Hepatic stellate cell (primary cell): ENCODE results near the gene GPR62.
"Not testable (repeated sequence)": the region's sequence is repeated elsewhere in the genome, so short reads cannot be mapped to it uniquely, and the experiment has no call there.

Experiments used
- DNase-seq: peaks from one replicate; pipeline ENCODE4 v3.0.0; 2011; ENCODE audit warnings: low spot score

GPR62 gene

DNA sequence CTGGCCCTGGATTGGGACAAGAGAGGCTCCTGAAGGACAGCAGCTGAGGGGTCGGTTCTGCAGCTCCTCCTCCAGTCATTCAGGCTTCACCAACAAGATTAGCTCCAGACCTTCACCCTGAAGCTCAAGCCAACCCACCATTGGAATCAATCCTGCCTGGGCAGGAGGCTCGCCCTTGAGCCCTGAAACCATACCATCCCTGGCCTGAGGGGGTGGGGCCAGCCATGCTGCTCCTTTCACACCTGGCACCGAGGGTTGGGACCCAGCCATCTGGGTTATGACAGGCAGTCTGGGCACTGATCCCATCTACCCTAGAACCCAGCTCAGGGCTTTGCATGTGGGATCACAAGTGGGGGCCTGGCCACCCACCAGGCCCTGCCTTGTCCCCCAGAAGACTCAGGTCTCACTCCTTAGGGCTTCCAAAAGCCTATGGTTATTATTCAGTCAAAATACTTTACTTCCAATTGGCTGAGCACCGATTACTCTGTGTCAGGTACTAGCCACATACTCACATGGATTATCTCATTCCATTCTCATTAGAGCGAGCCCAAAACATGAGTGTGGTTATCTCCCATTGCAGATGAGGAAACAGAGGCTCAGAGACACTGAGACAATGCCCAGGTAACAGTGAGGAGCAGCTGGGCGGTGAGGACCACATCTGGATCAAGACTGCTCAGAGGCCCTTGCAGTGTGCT lies 15.6 kb downstream of the GPR62 start:
- no peak for DNase-seq

- no peak for DNase-seq
These were observed 16.2 kb downstream of the GPR62 start for GRCh38 chr3:51971350-51971749.

DNA sequence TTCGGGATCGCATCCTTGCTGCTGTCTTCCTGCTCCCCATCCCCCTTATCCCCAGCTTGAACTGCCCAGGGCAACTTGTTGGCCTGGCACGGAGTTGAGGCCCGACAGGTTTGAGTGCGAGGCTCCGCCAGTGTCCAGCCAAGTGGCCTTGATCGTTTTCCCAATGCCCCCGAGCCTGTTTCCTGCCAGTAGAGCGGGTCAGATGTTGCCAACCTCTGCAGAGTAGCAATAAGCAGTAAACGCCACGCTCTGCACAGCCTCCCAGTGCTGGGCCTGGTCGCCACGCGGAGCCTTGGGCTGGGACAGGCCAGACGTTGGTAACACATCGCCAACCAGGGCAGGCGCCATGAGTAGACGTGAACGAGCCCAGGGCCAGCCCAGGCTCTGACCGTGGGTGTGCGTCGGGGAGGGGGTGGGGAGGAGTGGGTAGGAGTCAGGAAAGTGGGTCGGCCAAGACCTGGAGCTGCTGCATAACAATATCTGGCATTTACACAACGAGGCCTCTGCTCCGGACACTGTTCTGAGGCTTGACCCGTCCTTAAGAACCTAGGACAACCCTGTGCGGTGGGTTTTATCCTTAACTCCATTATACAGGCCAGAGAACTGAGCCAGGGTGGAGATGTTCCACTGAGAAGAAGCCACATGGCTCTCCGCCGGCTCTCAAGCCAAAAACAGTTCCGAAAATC lies 19.2 kb downstream of the GPR62 start:
- DNase-seq, result no peak

DNA sequence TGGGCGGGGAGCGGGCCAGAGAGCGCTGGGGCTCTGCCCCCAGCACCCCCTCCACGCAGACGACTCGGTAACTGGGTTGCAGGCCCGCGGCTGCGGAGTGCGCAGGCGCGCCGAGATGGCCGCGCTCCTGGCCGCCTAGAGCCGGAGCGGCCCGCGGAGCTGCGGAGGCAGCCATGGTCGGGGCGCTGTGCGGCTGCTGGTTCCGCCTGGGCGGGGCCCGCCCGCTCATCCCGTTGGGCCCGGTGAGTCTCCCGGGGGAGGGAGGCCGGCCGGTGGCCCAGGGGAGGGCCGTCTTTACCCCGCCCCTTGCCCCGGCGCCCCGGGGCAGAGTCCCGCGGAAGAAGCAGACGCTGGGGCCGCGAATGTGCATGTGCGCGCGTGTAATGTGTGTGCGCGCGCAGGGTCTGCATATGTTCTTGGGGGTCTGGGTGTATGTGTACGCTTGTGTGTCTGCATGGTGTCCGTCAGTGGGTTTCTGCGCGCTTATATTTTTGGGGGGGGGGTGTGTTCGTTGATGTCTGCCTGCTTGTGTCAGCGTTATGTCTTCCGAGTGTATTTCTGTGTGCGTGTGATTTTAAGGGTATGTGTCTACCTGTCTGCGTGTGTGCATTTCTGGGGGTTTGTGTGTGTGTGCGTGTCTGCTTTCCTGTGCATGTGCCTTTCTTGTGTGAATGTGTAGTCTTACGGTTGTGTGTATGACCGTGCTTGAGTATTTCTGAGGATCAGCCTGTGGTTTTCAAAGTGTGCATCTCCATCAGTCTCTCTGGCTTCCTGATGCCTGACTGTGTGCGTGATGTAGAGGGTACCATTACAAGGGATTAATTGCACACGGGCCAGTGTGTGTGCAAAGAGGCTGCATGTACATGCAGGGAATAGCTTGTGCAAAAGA lies 20.0 kb downstream of the GPR62 start, which contains the start of gene ABHD14A:
ABHD14A (plus strand) TSS at position 102 of the 889 bp plus-strand sequence; CDS start at position 174, 72 bp downstream.
- peak; percentile 90 for DNase-seq

DNA sequence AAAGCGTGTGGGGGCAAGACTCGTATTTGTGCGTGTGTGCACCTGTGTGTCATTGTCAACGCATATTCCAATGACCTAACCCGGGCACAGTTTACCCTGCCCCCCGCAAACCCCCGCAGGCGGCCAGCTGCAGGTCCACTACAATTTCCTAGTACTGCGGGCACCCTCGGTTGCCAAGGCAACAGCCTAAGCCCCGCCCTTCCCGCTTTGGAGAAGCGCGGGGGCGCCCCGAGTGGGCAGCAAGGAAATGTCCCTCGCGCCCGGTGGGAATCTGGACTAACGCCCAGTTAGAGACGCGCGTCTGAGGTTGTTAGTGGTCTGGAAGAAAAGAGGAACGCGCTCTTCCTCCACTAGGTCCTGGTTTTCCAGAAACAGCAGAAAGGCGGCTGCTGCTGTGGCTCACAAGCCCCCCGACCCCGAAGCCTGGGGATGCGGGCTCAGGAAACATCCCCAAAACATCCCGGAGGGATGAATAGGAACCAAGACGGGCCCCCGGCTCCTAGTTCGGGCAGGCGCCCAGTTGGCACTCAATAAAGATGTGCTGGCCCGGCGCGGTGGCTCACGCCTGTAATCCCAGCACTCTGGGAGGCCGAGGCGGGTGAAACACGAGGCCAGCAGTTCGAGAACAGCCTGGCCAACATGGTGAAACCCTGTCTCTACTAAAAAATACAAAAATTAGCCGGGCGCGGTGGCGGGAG lies 20.8 kb downstream of the GPR62 start:
- DNase-seq, result peak; percentile 74

DNA sequence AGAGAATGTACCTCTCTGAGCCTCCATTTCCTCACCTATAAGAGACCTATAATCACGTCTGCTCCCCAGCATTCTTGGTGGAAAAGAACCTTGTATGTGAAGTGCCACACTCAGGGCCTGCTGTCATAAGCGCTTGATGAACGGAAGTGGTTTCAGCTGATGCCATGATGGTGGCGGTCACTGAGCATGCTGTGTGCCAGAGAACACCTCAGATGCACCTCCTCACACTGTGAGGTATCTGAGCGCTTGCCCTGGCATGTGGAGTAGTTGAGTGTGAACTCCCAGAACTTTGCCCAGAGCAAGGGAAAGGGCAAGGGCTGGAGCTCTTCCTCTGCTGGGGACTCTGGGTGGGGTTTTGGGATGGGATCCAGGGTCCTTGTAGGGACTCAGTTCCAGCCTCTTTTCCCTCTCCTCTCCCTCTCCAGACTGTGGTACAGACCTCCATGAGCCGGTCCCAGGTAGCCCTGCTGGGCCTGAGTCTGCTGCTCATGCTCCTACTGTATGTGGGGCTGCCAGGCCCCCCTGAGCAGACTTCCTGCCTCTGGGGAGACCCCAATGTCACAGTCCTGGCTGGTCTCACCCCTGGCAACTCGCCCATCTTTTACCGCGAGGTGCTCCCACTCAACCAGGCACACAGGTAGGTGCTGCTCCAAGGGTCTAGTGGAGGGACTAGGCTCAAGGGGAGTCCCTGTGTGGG lies 22.4 kb downstream of the GPR62 start:
- no peak for DNase-seq

GRCh38 chr3:51978143-51978502 lies 22.9 kb downstream of the GPR62 start:
- DNase-seq, result no peak

GRCh38 chr3:51980253-51980652 lies 25.1 kb downstream of the GPR62 start:
- DNase-seq, result no peak

DNA sequence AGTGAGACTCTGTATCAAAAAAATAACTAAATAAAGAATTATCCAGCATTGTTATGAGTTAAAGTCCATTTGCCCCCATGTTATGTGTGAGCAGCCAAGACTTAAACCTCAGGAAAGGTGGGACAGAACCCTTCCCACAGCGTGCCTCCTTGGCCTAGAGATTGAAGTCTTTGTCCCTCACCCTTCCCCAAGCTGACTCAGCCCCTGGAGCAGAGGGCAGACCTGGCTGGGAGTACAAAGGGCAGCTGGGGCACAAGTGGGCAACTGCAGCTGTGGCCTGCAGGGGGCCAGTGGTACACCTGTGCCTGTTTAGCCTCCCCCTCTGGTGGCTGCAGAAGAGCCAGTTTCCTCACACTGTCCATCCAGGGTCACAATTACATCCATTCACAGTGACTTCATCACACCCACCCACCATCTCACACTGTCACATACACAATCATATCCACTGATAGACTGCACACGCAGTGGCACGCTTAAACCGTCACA lies 27.2 kb downstream of the GPR62 start:
- peak; percentile 55 for DNase-seq

GRCh38 chr3:51982838-51983577 lies 27.8 kb downstream of the GPR62 start, which contains the start of gene ACY1:
ACY1 (plus strand) TSS chr3:51983535; CDS start chr3:51984065, 530 bp downstream.
- DNase-seq, result peak; percentile 99

DNA sequence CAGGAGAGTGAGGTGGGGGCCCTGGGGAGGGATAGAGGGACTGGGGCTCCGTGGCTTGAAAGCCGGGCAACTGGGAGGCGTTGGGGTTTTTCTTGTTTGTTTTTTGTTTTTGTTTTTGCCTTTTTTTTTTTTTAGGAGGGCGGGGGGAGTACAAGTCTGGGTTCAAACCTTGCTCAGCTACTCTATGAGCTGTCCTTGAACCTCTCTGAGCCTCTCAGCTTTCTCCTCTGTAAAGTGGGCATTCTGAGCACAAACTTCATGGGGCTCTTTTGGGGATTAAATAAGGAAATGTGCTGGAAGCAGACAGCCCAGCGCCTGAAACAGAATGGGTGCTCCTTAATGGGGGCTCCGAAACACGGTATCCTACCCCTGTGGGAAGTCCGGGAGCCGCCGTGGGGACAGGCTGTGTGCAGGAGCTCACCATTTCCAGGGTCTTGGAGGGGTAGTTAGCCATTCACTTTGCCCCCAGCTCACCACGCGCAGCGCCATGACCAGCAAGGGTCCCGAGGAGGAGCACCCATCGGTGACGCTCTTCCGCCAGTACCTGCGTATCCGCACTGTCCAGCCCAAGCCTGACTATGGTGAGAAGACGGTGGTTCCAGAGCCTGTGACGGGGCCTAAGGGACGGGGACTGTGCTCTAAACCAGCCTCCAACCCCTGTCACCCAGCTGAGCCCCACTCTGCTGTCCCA lies 28.5 kb downstream of the GPR62 start:
- peak; percentile 28 for DNase-seq

- no peak for DNase-seq
These were observed 29.1 kb downstream of the GPR62 start for GRCh38 chr3:51984269-51984647.

DNA sequence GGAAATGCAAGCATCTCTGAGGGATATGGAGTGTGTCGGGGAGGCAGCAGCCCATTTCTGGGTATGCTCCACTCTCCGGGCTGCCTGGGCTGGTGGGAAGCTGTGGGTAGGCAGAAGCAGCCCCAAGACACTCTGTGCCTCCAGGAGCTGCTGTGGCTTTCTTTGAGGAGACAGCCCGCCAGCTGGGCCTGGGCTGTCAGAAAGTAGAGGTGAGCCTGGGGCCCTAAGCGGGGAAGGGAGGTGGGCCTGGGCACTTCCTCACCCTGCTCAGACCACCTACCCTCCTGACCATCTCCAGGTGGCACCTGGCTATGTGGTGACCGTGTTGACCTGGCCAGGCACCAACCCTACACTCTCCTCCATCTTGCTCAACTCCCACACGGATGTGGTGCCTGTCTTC lies 29.9 kb downstream of the GPR62 start:
- DNase-seq, result no peak

DNA sequence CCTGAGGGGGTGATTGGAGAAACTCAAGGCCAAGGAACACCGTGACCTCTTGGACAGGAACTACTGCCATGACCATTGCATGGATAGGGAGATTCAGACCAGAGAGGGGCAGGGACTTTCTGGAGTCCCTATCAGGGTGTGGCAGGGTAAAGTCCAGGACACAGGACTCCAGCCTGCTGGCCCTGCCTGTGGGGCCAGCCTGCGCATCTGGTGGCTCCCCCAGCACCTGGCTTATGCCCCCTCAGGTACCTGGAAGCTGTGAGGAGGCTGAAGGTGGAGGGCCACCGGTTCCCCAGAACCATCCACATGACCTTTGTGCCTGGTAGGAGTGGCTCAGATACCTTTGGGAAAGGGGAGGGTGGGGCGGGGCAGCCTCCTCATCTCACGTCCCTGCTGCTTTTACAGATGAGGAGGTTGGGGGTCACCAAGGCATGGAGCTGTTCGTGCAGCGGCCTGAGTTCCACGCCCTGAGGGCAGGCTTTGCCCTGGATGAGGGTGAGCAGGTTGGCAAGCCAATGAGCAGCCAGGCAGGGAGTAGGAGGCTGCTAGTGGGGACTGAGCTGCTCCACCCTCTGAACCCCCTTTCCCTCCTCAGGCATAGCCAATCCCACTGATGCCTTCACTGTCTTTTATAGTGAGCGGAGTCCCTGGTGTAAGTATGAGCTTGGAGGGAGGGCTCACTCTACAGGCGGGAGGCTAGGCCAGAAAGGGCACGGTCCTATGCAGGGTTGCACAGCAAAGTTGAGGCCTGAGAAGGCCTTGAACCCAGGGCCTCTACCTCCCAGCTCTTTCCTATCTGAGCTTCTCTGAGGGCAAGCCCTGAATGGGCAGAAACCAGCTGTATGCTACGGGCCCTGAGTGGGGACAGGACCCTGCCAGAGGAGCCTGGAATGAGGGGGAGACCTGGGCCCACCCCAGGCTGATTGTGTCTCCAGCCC lies 31.1 kb downstream of the GPR62 start:
- DNase-seq, result no peak

- no peak for DNase-seq
These were observed 32.4 kb downstream of the GPR62 start for GRCh38 chr3:51987568-51987967.

- DNase-seq, result no peak
These were observed 33.3 kb downstream of the GPR62 start for GRCh38 chr3:51988286-51989146.

- not testable (repeated sequence) for DNase-seq
These were observed 35.4 kb downstream of the GPR62 start for GRCh38 chr3:51990501-51990971.
